Neural cell (in vitro differentiated cells): ENCODE results near the gene CAPN2. TPM values are rescaled to one million over a fixed set of nuclear protein-coding genes. Genes with fewer than 3 reads are reported as not detected.

Source experiments
- H2AFZ ChIP-seq: fragments of 200-600, 300-800 bp; sonication (generic), shearing (Covaris generic); 2 replicates; pipeline ENCODE4 v1.6.0; 2014; ENCODE audit warnings: low read depth, mild to moderate bottlenecking, antibody characterized with exemption, low read length, moderate library complexity
- H3F3A ChIP-seq: fragments of 200-600 bp; shearing (Covaris generic); 2 replicates; pipeline ENCODE4 v1.6.1; 2016; ENCODE audit warnings: mild to moderate bottlenecking, moderate library complexity, mixed read lengths, antibody characterized with exemption, low read length; ENCODE audit not compliant: insufficient read depth, poor library complexity, severe bottlenecking
- H3K27ac ChIP-seq: fragments of 200-600, 300-800 bp; sonication (generic), shearing (Covaris generic); 2 replicates; pipeline ENCODE4 v1.5.1; 2014; ENCODE audit warnings: mild to moderate bottlenecking, low read length, moderate library complexity
- H3K27me3 ChIP-seq: fragments of 300-800, 200-600 bp; sonication (generic), shearing (Covaris generic); 2 replicates; pipeline ENCODE4 v1.6.0; 2014; ENCODE audit warnings: mild to moderate bottlenecking, low read depth, low read length, moderate library complexity; ENCODE audit not compliant: insufficient read depth
- H3K36me3 ChIP-seq: fragments of 300-800, 200-600 bp; sonication (generic), shearing (Covaris generic); 2 replicates; pipeline ENCODE4 v1.5.1; 2014; ENCODE audit warnings: mild to moderate bottlenecking, antibody characterized with exemption, low read length, moderate library complexity; ENCODE audit not compliant: insufficient read depth
- H3K4me2 ChIP-seq: fragments of 300-800, 200-600 bp; sonication (generic), shearing (Covaris generic); 2 replicates; pipeline ENCODE4 v1.6.0; 2014; ENCODE audit warnings: mild to moderate bottlenecking, low read length
- H3K4me3 ChIP-seq: fragments of 300-800, 200-600 bp; sonication (generic), shearing (Covaris generic); 2 replicates; pipeline ENCODE4 v1.5.1; 2014; ENCODE audit warnings: mild to moderate bottlenecking, low read length, moderate library complexity
- H3K79me2 ChIP-seq: fragments of 200-600 bp; shearing (Covaris generic); replicated peaks from 2 replicates; pipeline ENCODE4 v1.6.0; 2014; ENCODE audit warnings: mild to moderate bottlenecking, low read length, moderate library complexity; ENCODE audit not compliant: insufficient read depth
- H3K9ac ChIP-seq: fragments of 300-800, 200-600 bp; sonication (generic), shearing (Covaris generic); 2 replicates; pipeline ENCODE4 v1.6.1; 2016; ENCODE audit warnings: mild to moderate bottlenecking, low read length, mixed read lengths
- H3K9me2 ChIP-seq: fragments of 200-600 bp; shearing (Covaris generic); 2 replicates; pipeline ENCODE4 v1.6.1; 2016; ENCODE audit warnings: mild to moderate bottlenecking, low read length, mixed read lengths; ENCODE audit not compliant: insufficient read depth
- H3K9me3 ChIP-seq: fragments of 200-600, 300-800 bp; sonication (generic), shearing (Covaris generic); 2 replicates; pipeline ENCODE4 v1.6.1; 2016; ENCODE audit warnings: mild to moderate bottlenecking, mixed run types, low read length, moderate library complexity, mixed read lengths
- H4K20me1 ChIP-seq: fragments of 200-600 bp; shearing (Covaris generic); 2 replicates; pipeline ENCODE4 v1.6.1; 2016; ENCODE audit warnings: mild to moderate bottlenecking, mixed run types; ENCODE audit not compliant: insufficient read depth
- CTCF ChIP-seq: fragments of 450-650 bp; IDR thresholded peaks from 2 replicates; pipeline ENCODE4 v1.5.1; 2014; ENCODE audit warnings: antibody characterized with exemption, mild to moderate bottlenecking, moderate library complexity; ENCODE audit not compliant: poor library complexity, severe bottlenecking
- EP300 ChIP-seq: fragments of 450-650 bp; conservative IDR thresholded peaks from 2 replicates; pipeline ENCODE4 v1.6.1; 2014; ENCODE audit warnings: antibody characterized with exemption, mild to moderate bottlenecking, moderate library complexity; ENCODE audit not compliant: poor library complexity, severe bottlenecking
- EZH2 ChIP-seq: fragments of 200-600, 300-800 bp; shearing (Covaris generic), sonication (generic); IDR thresholded peaks from 2 replicates; pipeline ENCODE4 v1.6.1; 2014; ENCODE audit warnings: antibody characterized with exemption, low read length, borderline replicate concordance, mild to moderate bottlenecking; ENCODE audit not compliant: insufficient read depth, poor library complexity, severe bottlenecking
- MXI1 ChIP-seq: fragments of 450-650 bp; conservative IDR thresholded peaks from 2 replicates; pipeline ENCODE4 v1.6.1; 2014; ENCODE audit warnings: antibody characterized with exemption, mild to moderate bottlenecking; ENCODE audit not compliant: poor library complexity, severe bottlenecking
- POLR2AphosphoS5 ChIP-seq: IDR thresholded peaks from 2 replicates; pipeline ENCODE4 v1.6.1; 2012
- RAD21 ChIP-seq: fragments of 450-650 bp; conservative IDR thresholded peaks from 2 replicates; pipeline ENCODE4 v1.6.1; 2014; ENCODE audit warnings: antibody characterized with exemption, mild to moderate bottlenecking, moderate library complexity
- REST ChIP-seq: IDR thresholded peaks from 2 replicates; pipeline ENCODE4 v1.6.1; 2012; ENCODE audit warnings: borderline replicate concordance
- SMC3 ChIP-seq: fragments of 450-650 bp; conservative IDR thresholded peaks from 2 replicates; pipeline ENCODE4 v1.6.1; 2014; ENCODE audit warnings: antibody characterized with exemption, mild to moderate bottlenecking, moderate library complexity; ENCODE audit not compliant: poor library complexity
- TAF1 ChIP-seq: IDR thresholded peaks from 2 replicates; pipeline ENCODE4 v1.6.1; 2012; ENCODE audit warnings: low read depth
- polyA plus RNA-seq: library from polyadenylated mRNA; depleted of rRNA; stranded (reverse); fragments of >200 nt; gene quantifications from 2 replicates; pipeline ENCODE4 v1.2.3, GENCODE V29; 2014

Gene CAPN2
- polyA plus RNA-seq, 1 donor from 2014 or later = 58.8 TPM

GRCh38 chr1:223708651-223709268 lies 3.6 kb upstream of the CAPN2 start:
- Histone ChIP-seq H3K27ac (no peak overlapping the region), H3K27me3 (no peaks in the 10 kb centered on the region), H3K79me2 (peaks cover 6% of the 10 kb centered on the region), H2AFZ (no peak overlapping the region), H3K4me2 (no peak overlapping the region), H3K4me3 (no peak overlapping the region), H3K9me2 (no peaks in the 10 kb centered on the region), H3F3A (no peaks in the 10 kb centered on the region), H3K36me3 (no peaks in the 10 kb centered on the region), H3K9me3 (no peaks in the 10 kb centered on the region), H4K20me1 (no peaks in the 10 kb centered on the region), H3K9ac (no peak overlapping the region)
- TF ChIP-seq EZH2 (no peak), TAF1 (no peak), SMC3 (no peak), EP300 (no peak), REST (no peak), POLR2AphosphoS5 (no peak), CTCF (no peak), MXI1 (no peak)

- Histone ChIP-seq H3K9me2 (no peaks in the 10 kb centered on the region), H2AFZ (no peak overlapping the region), H3K4me3 (no peak overlapping the region), H3K4me2 (no peak overlapping the region), H3K27me3 (no peaks in the 10 kb centered on the region), H3K9me3 (no peaks in the 10 kb centered on the region), H3F3A (no peaks in the 10 kb centered on the region), H4K20me1 (no peaks in the 10 kb centered on the region), H3K36me3 (no peaks in the 10 kb centered on the region), H3K9ac (no peak overlapping the region), H3K79me2 (peaks cover 8% of the 10 kb centered on the region), H3K27ac (no peak overlapping the region)
- TF ChIP-seq SMC3 (no peak), RAD21 (no peak), CTCF (no peak), POLR2AphosphoS5 (no peak), EZH2 (no peak), REST (no peak), TAF1 (no peak), EP300 (no peak), MXI1 (no peak)
Measured at GRCh38 chr1:223709598-223709997, 2.7 kb upstream of the CAPN2 start.
